Mesenchymal stem cell (in vitro differentiated cells and primary cell): Measurements from ENCODE around the gene IMMP2L.

Source experiments
- DNase-seq: peaks from one replicate; pipeline ENCODE4 v3.0.0-alpha.2; 2013
- H2AFZ ChIP-seq: one replicate; pipeline ENCODE4 v1.6.1; 2013; ENCODE audit warnings: low read depth, mild to moderate bottlenecking, control low read depth, inconsistent platforms, low read length, moderate library complexity
- H2AK5ac ChIP-seq: 2 replicates; pipeline ENCODE4 v1.6.1; 2013; ENCODE audit warnings: low read length, moderate library complexity, mild to moderate bottlenecking, inconsistent platforms; ENCODE audit not compliant: severe bottlenecking
- H2BK120ac ChIP-seq: one replicate; pipeline ENCODE4 v1.6.1; 2013; ENCODE audit warnings: low read depth, mild to moderate bottlenecking, inconsistent platforms, low read length, moderate library complexity
- H2BK12ac ChIP-seq, 2 experiments: one replicate each; pipeline ENCODE4 v1.6.1; 2013; ENCODE audit warnings: inconsistent platforms in 2 of 2, low read length in 2 of 2, mild to moderate bottlenecking in 2 of 2, moderate library complexity in 2 of 2, control low read depth in 1 of 2
- H2BK15ac ChIP-seq: one replicate; pipeline ENCODE4 v1.6.1; 2013; ENCODE audit warnings: mild to moderate bottlenecking, low read depth, inconsistent platforms; ENCODE audit not compliant: poor library complexity, severe bottlenecking
- H2BK5ac ChIP-seq: 2 replicates; pipeline ENCODE4 v1.6.1; 2013; ENCODE audit warnings: low read depth, mild to moderate bottlenecking, low read length, control low read depth, inconsistent platforms; ENCODE audit not compliant: poor library complexity, severe bottlenecking
- H3K14ac ChIP-seq, 2 experiments: one replicate each; pipeline ENCODE4 v1.6.1; 2013; ENCODE audit warnings: inconsistent platforms in 2 of 2, low read length in 2 of 2, control low read depth in 1 of 2, mild to moderate bottlenecking in 1 of 2, moderate library complexity in 1 of 2
- H3K18ac ChIP-seq, 2 experiments: one replicate each; pipeline ENCODE4 v1.6.1; 2013; ENCODE audit warnings: inconsistent platforms in 2 of 2, low read length in 2 of 2, control low read depth in 1 of 2, low read depth in 1 of 2, mild to moderate bottlenecking in 1 of 2
- H3K23ac ChIP-seq, 2 experiments: one replicate each; pipeline ENCODE4 v1.6.1; 2013; ENCODE audit warnings: inconsistent platforms in 2 of 2, low read length in 2 of 2, mild to moderate bottlenecking in 2 of 2, moderate library complexity in 2 of 2, control low read depth in 1 of 2
- H3K27ac ChIP-seq: 2 replicates; pipeline ENCODE4 v1.5.1; 2013; ENCODE audit warnings: mild to moderate bottlenecking, moderate library complexity, low read length, control low read depth, inconsistent platforms; ENCODE audit not compliant: poor library complexity, severe bottlenecking
- H3K27me3 ChIP-seq, 2 experiments: 2 replicates each; pipeline versions ENCODE4 v1.6.1 to v1.7.0; 2013; ENCODE audit warnings: low read length in 2 of 2, mild to moderate bottlenecking in 2 of 2, moderate library complexity in 2 of 2, control low read depth in 1 of 2, inconsistent platforms in 1 of 2; ENCODE audit not compliant: control insufficient read depth in 1 of 2, insufficient read depth in 1 of 2
- H3K36me3 ChIP-seq, 2 experiments: 2 replicates each; pipeline versions ENCODE4 v1.6.1 to v1.7.0; 2013; ENCODE audit warnings: low read length in 2 of 2, control low read depth in 1 of 2, inconsistent platforms in 1 of 2, low read depth in 1 of 2, mild to moderate bottlenecking in 1 of 2; ENCODE audit not compliant: insufficient read depth in 2 of 2, control insufficient read depth in 1 of 2
- H3K4ac ChIP-seq, 2 experiments: one replicate each; pipeline ENCODE4 v1.6.1; 2013; ENCODE audit warnings: inconsistent platforms in 2 of 2, low read length in 2 of 2, mild to moderate bottlenecking in 2 of 2, moderate library complexity in 2 of 2, control low read depth in 1 of 2, low read depth in 1 of 2
- H3K4me1 ChIP-seq: 2 replicates; pipeline ENCODE4 v1.6.1; 2013; ENCODE audit warnings: low read depth, low read length, control low read depth; ENCODE audit not compliant: control insufficient read depth, insufficient read depth
- H3K4me2 ChIP-seq: 2 replicates; pipeline ENCODE4 v1.6.1; 2013; ENCODE audit warnings: low read length, mild to moderate bottlenecking, inconsistent platforms; ENCODE audit not compliant: poor library complexity, severe bottlenecking
- H3K4me3 ChIP-seq, 2 experiments: 2 replicates each; pipeline versions ENCODE4 v1.5.1 to v1.7.0; 2013; ENCODE audit warnings: low read length in 2 of 2, mild to moderate bottlenecking in 2 of 2, control low read depth in 1 of 2, low read depth in 1 of 2; ENCODE audit not compliant: insufficient read depth in 1 of 2
- H3K79me1 ChIP-seq: replicated peaks from 2 replicates; pipeline ENCODE4 v1.6.1; 2013; ENCODE audit warnings: mild to moderate bottlenecking, control low read depth, low read length, inconsistent platforms; ENCODE audit not compliant: poor library complexity, severe bottlenecking
- H3K9ac ChIP-seq: 2 replicates; pipeline ENCODE4 v1.7.0; 2013; ENCODE audit warnings: mild to moderate bottlenecking, low read length, moderate library complexity
- H3K9me3 ChIP-seq: 2 replicates; pipeline ENCODE4 v1.7.0; 2013; ENCODE audit warnings: mild to moderate bottlenecking, low read length; ENCODE audit not compliant: control insufficient read depth
- H4K8ac ChIP-seq: one replicate; pipeline ENCODE4 v1.6.1; 2013; ENCODE audit warnings: inconsistent platforms, mild to moderate bottlenecking, low read length, moderate library complexity
- H4K91ac ChIP-seq: one replicate; pipeline ENCODE4 v1.6.1; 2013; ENCODE audit warnings: mild to moderate bottlenecking, low read length, inconsistent platforms
- WGBS: methylation state at CpG from one replicate; pipeline ENCODE4 v1.1.7; 2013; ENCODE audit warnings: mixed read lengths; 5-methylcytosine and 5-hydroxymethylcytosine counted together

IMMP2L gene

DNA sequence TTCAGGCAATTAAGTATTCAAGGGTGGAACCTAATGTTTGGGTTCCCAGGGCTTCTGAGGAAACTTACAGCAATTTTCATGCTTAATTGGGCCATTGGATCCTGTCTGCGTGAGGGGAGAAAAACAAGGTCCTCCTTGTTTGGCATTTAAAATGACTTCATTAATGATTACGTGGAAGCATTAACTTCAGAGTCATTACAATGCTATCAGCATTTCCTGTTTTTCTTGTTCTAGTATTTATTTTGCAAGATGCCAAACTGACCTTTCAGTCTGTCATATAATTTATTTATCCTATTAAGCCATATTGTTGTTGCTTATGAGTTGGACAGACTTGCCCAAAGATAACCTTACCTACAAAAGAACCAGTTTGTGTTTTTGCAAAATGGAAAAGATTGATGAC is 795.4 kb downstream of the IMMP2L start:
- H2BK120ac ChIP-seq: no peak overlapping the region
- H4K8ac ChIP-seq: no peak overlapping the region
- no peak overlapping the region for H2BK15ac ChIP-seq
- DNase-seq: no peak
- H2BK12ac ChIP-seq: no peak overlapping the region
- H2AK5ac ChIP-seq: no peak overlapping the region
- 100% methylated on average over 1 of the region's 2 CpGs for WGBS
- no peak overlapping the region for H3K9ac ChIP-seq
- H3K27ac ChIP-seq: no peak overlapping the region
- no peak overlapping the region for H4K91ac ChIP-seq
- no peak overlapping the region for H3K4me3 ChIP-seq
- H3K27me3 ChIP-seq: no peaks in the 10 kb centered on the region
- no peaks in the 10 kb centered on the region for H3K9me3 ChIP-seq
- no peak overlapping the region for H2AFZ ChIP-seq
- H3K18ac ChIP-seq: no peak overlapping the region
- no peak overlapping the region for H2BK5ac ChIP-seq
- H3K4me2 ChIP-seq: no peak overlapping the region
- H3K14ac ChIP-seq: no peak overlapping the region
- H3K23ac ChIP-seq: no peak overlapping the region
- no peak overlapping the region for H3K4ac ChIP-seq
- H3K4me1 ChIP-seq: no peaks in the 10 kb centered on the region
- no peaks in the 10 kb centered on the region for H3K79me1 ChIP-seq
- no peaks in the 10 kb centered on the region for H3K36me3 ChIP-seq

DNA sequence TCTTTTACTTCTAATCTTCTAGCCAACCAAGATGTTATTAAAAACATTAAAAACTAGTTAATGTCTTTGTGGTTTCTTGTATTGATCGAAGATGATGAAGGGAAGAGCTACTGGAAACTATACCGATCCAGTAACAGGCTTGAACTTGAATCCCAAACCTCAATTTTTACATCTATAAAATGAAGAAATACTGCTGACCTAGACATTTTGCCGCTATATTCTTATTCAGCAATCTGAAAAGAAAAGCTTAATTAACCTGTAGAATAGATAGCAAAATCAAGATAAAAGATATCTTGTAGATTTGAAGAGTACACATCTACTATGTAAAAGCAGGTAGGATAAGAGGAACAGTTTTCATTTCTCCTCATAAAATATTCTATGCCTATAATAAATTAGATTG is 797.4 kb downstream of the IMMP2L start:
- Histone ChIP-seq H2BK5ac (no peak overlapping the region), H3K4me2 (no peak overlapping the region), H2BK12ac (no peak overlapping the region), H3K4me3 (no peak overlapping the region), H3K27ac (no peak overlapping the region), H4K91ac (no peak overlapping the region), H3K4me1 (no peaks in the 10 kb centered on the region), H3K9me3 (no peaks in the 10 kb centered on the region), H3K23ac (no peak overlapping the region), H3K36me3 (no peaks in the 10 kb centered on the region), H3K27me3 (no peaks in the 10 kb centered on the region), H2BK120ac (no peak overlapping the region), H3K4ac (no peak overlapping the region), H3K9ac (no peak overlapping the region), H2AK5ac (no peak overlapping the region), H2BK15ac (no peak overlapping the region), H2AFZ (no peak overlapping the region), H3K14ac (no peak overlapping the region), H3K79me1 (no peaks in the 10 kb centered on the region), H4K8ac (no peak overlapping the region), H3K18ac (no peak overlapping the region)
- DNase-seq: no peak
- 88% methylated on average over 3 of the region's 3 CpGs for WGBS

DNA sequence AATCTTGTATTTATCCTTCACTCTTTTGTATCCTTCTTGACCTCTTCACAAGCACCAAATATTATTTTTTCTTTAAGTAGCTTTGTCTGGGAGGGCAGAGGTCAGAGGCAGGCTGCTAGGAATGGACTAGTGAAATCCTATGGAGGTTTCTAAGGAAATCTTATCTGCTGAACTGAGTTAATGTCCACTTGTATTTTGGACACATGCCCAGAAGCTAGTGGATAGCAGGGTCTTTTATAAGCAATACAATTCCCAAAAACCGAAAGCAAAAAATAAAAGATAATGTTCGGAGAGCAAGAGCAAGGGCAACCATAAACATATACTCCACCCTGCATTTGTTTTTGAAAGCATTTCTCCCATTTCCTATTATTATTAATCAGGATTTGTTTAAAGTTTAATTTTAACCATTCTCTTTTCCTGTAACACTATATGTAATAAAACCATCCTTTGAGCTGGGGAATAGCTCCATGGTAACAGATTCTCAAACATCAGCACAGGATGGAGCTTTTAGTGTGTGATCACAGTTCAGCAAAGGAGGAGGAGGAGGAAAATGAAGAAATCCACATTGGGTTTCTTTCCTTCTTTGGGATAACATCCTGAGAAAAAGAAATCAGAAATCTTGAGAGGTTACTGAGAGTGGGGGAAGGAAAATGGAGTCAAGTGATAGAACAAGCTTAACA is 799.6 kb downstream of the IMMP2L start:
- H4K8ac ChIP-seq: no peak overlapping the region
- H2BK15ac ChIP-seq: no peak overlapping the region
- WGBS: 83% methylated on average over 1 of the region's 2 CpGs
- no peaks in the 10 kb centered on the region for H3K36me3 ChIP-seq
- no peak overlapping the region for H2AK5ac ChIP-seq
- no peaks in the 10 kb centered on the region for H3K79me1 ChIP-seq
- no peaks in the 10 kb centered on the region for H3K27me3 ChIP-seq
- no peak overlapping the region for H2AFZ ChIP-seq
- H3K9me3 ChIP-seq: no peaks in the 10 kb centered on the region
- H2BK5ac ChIP-seq: no peak overlapping the region
- DNase-seq: peak; percentile 53
- H3K4me1 ChIP-seq: no peaks in the 10 kb centered on the region
- no peak overlapping the region for H2BK120ac ChIP-seq
- no peak overlapping the region for H3K23ac ChIP-seq
- H2BK12ac ChIP-seq: no peak overlapping the region
- H4K91ac ChIP-seq: no peak overlapping the region
- no peak overlapping the region for H3K27ac ChIP-seq
- H3K4ac ChIP-seq: no peak overlapping the region
- H3K4me3 ChIP-seq: no peak overlapping the region
- no peak overlapping the region for H3K9ac ChIP-seq
- no peak overlapping the region for H3K18ac ChIP-seq
- no peak overlapping the region for H3K4me2 ChIP-seq
- H3K14ac ChIP-seq: no peak overlapping the region

DNA sequence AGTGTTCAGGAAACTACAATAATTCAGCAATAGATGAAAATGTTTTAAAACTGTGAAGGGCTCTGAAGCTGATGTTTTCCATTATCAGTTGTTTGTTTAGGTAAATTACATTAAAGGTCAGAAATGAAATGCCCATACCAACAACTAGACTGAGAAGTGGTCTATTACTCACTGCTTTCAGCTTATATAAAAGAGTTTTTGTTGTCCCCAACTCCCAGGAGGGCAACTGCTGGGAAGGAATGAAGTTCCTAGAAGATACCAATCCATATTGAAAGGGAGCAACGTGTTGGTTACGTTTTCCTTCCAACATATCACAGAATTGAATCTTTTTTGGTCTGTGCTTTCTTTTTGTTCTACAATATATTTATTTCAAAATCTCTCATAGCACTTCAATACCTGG is 802.0 kb downstream of the IMMP2L start:
- no peak overlapping the region for H3K4me3 ChIP-seq
- no peak for DNase-seq
- H2AK5ac ChIP-seq: no peak overlapping the region
- H3K18ac ChIP-seq: no peak overlapping the region
- H3K14ac ChIP-seq: no peak overlapping the region
- no peak overlapping the region for H2BK5ac ChIP-seq
- H3K4me2 ChIP-seq: no peak overlapping the region
- H3K36me3 ChIP-seq: no peaks in the 10 kb centered on the region
- no CpG with 5 or more reads among the region's 2 CpGs for WGBS
- H2BK120ac ChIP-seq: no peak overlapping the region
- no peak overlapping the region for H4K91ac ChIP-seq
- H3K4ac ChIP-seq: no peak overlapping the region
- no peak overlapping the region for H2AFZ ChIP-seq
- H3K9me3 ChIP-seq: no peaks in the 10 kb centered on the region
- H3K9ac ChIP-seq: no peak overlapping the region
- no peak overlapping the region for H3K23ac ChIP-seq
- no peaks in the 10 kb centered on the region for H3K27me3 ChIP-seq
- H2BK15ac ChIP-seq: no peak overlapping the region
- H3K4me1 ChIP-seq: no peaks in the 10 kb centered on the region
- H2BK12ac ChIP-seq: no peak overlapping the region
- H3K27ac ChIP-seq: no peak overlapping the region
- no peaks in the 10 kb centered on the region for H3K79me1 ChIP-seq
- H4K8ac ChIP-seq: no peak overlapping the region
